GM12878 (cell line): Measurements from ENCODE around the gene BIRC3. TPM values are rescaled to one million over a fixed set of nuclear protein-coding genes. Genes with fewer than 3 reads are reported as not detected.

Experiments
- CREB1 ChIP-seq: IDR thresholded peaks from 2 replicates; pipeline ENCODE4 v1.6.1; 2012; ENCODE audit warnings: low read depth, mild to moderate bottlenecking, inconsistent platforms
- IKZF1 ChIP-seq: fragments of 450-650 bp; conservative IDR thresholded peaks from 2 replicates; pipeline ENCODE4 v1.6.1; 2017; ENCODE audit warnings: antibody characterized with exemption, mild to moderate bottlenecking
- RAD51 ChIP-seq: fragments of 450-650 bp; IDR thresholded peaks from 2 replicates; pipeline ENCODE4 v1.6.1; 2016; ENCODE audit warnings: moderate library complexity, mild to moderate bottlenecking, inconsistent platforms
- SKIL ChIP-seq: fragments of 450-650 bp; IDR thresholded peaks from 2 replicates; pipeline ENCODE4 v1.6.1; 2017; ENCODE audit warnings: mild to moderate bottlenecking, low read depth, inconsistent platforms; ENCODE audit not compliant: poor library complexity, severe bottlenecking
- TCF12 ChIP-seq: IDR thresholded peaks from 2 replicates; pipeline ENCODE4 v1.6.1; 2011; ENCODE audit warnings: low read depth, mild to moderate bottlenecking, low read length
- polyA plus RNA-seq, 11 experiments: library from polyadenylated mRNA; depleted of rRNA in 4 of 11; unstranded in 6 of 11; stranded (reverse) in 5 of 11; fragments of >200 nt; fragmentation: Nextera tagmentation in 4 of 11; fragmentation: Illumina TruSeq in 1 of 11; extraction: Ambion mirVana in 4 of 11; extraction: Trizol in 1 of 11; gene quantifications; 1 replicate in 1 of 11; 2 replicates in 10 of 11; pipeline versions ENCODE4 v1.2.1 to v1.2.3, GENCODE V29; 2011 to 2016; ENCODE audit warnings: inconsistent platforms in 2 of 11, missing spikeins in 2 of 11, low read depth in 1 of 11
- total RNA-seq, 4 experiments: library from RNA; depleted of rRNA in 3 of 4; stranded (reverse); fragments of >200 nt in 3 of 4; fragmentation: Illumina TruSeq in 1 of 4; extraction: Trizol in 1 of 4; gene quantifications; 2 replicates each; pipeline versions ENCODE4 v1.2.1 to v1.2.3, GENCODE V29; 2013 to 2021
- TF ChIP-seq, protein P1 (sequence below): fragments of 450-650 bp; formaldehyde crosslinking; IDR thresholded peaks from 2 replicates; pipeline ENCODE4 v1.5.0; 2022; ENCODE audit warnings: mild to moderate bottlenecking, missing genetic modification characterization

BIRC3 gene
- total and polyA plus RNA-seq, 10 of the 15 experiments (the other 5 are each of a cell fraction or from before 2014, with no cell fraction given): 42.1 to 351 (median 83.7) TPM

- TF ChIP-seq, protein P1, sequence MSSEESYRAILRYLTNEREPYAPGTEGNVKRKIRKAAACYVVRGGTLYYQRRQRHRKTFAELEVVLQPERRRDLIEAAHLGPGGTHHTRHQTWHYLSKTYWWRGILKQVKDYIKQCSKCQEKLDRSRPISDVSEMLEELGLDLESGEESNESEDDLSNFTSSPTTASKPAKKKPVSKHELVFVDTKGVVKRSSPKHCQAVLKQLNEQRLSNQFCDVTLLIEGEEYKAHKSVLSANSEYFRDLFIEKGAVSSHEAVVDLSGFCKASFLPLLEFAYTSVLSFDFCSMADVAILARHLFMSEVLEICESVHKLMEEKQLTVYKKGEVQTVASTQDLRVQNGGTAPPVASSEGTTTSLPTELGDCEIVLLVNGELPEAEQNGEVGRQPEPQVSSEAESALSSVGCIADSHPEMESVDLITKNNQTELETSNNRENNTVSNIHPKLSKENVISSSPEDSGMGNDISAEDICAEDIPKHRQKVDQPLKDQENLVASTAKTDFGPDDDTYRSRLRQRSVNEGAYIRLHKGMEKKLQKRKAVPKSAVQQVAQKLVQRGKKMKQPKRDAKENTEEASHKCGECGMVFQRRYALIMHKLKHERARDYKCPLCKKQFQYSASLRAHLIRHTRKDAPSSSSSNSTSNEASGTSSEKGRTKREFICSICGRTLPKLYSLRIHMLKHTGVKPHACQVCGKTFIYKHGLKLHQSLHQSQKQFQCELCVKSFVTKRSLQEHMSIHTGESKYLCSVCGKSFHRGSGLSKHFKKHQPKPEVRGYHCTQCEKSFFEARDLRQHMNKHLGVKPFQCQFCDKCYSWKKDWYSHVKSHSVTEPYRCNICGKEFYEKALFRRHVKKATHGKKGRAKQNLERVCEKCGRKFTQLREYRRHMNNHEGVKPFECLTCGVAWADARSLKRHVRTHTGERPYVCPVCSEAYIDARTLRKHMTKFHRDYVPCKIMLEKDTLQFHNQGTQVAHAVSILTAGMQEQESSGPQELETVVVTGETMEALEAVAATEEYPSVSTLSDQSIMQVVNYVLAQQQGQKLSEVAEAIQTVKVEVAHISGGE (CRISPR knock-in tag): 0 out of 2 replicates have a peak, but pooled peaks have one; percentile 14
- TF ChIP-seq CREB1 (no peak), SKIL (peak; percentile 33), TCF12 (no peak), RAD51 (no peak; the same call in 1 of the 2 replicates), IKZF1 (peak; percentile 54; the same call in 1 of the 2 replicates)
These were observed 23.2 kb upstream of the BIRC3 start (continued) for GRCh38 chr11:102293873-102294601.
